ENCODE measurements around the gene HIP1.
"Not testable (repeated sequence)": the region's sequence is repeated elsewhere in the genome, so short reads cannot be mapped to it uniquely, and the experiment has no call there.

Gene HIP1

DNA sequence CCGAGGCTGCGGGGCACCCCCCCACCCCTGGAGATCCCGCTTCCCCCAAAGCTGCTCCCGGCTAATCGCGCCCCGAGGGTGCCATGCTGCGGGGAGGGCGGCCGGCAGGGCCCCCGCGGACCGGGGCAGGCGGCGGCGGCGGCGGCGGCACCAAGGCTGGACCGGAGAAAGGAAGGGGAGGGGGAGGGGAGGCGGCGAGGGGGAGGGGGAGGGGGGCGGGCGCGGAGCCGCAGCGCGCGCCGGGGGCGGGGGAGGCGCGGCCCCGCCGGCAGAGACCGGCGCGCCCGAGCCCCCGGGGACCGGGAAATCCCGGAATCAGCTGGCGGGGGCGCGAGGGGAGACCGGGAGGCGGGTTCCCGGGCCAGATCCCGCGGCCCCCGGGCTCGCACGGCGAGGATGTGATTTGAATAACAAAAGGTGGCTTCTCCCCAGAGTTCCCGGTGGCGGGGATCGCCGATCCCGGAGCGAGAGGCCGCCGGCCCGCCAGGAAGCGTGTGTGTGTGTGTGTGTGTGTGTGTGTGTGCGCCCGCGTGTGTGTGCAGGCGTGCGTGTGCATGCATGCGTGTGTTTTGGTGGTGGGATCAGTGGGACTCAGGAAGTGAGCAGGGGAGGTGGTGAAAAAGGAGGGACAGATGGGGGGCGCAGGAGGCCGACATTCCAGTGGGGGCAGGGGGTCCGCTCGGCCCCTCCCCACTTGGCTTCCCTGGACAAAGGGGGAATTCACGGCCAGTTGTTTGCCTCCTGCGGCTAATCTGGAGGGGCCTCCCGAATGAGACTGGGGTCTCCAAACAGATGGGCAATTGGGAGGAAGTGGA, 99.5 kb downstream of the HIP1 start:
- DNase-seq, result no peak

DNA sequence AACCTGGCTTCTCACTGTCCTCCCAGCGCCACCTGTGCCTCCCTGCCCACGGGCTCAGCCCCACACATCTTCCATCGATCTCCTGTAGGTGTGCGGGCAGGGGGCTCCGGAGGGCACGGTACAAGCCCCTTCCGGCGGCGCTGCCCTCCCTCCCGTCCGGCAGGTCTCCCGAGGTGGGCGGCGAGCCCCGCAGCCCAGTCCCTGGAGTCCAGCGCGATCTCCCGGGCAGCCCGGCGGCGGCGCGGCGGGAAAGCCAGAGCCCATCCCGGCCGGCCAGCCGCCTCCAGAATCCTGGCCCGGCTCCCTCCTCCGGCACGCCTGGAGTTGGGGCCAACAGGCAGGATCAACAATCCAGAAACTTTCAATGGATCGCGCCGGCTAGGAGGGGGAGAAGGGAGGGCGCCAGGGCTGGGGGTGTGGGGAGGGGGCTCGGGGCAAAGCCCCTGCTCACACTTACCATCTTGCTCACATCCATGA, 100.1 kb downstream of the HIP1 start:
- DNase-seq, result no peak

DNA sequence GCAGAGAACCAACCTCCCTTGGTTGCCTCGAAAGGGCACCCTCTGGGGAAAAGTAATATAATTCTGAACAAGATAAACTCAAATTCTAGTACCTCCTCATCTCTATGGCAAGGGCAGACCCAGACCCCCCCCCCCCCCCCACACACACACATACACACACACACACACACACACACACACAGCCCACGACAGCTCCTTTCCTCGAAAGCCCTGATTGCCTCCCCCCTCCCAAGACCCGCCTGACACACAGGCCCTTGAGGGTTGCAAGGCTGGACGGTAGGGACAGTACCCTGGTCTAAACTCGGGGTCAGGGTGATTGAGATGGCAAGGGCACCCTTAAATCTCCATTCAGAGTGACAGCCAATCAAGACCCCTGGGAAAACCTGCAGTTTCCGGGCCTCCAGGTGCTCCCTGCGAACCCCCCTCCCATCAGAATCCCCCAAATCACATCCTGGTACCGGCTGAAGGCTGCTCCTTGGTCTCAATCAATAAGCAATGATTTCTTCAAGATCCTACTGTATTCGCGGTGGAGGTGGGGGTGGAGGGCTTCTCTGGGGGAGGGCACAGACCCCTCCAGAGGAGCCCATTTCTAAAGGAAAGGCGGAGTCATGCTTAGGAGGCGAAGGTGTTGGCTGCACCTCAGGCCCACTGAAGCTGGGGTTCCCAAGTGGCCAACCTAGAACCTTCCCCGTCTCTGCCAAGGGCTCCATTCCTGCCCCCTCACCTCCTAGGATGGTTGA, 100.7 kb downstream of the HIP1 start:
- no peak for DNase-seq

DNA sequence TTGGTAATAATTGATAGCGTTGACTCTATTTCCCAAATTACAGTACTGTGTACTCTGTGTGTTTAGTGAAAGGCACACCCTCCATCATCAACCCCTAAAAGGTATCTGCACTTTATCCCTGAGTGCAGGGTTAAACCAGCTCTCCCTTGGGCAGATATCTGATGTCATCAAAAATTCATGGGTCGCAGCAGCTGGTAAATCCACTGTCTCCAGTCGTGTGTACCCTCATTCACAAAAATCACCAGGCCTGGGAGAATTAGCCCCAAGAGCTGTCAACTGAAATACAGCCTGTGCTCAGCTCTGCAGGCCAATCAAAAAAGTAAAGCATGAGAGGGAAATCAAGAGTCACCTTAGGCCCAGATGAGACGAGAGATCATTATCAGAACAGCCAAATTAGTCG, 103.7 kb downstream of the HIP1 start:
- DNase-seq, result no peak

DNA sequence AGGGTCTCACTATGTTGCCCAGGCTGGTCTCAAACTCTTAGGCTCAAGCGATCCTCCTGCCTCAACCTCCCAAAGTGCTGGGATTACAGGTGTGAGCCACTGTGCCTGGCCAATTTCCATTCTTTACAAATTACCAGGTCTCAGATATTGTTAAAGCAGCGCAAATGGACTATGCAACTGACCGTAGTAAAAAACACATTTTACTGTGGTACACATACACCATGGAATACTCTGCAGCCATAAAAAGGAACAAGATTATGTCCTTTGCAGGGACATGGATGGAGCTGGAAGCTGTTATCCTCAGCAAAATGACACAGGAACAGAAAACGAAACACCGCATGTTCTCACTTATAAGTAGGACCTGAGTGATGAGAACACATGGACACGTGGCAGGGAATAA, 106.2 kb downstream of the HIP1 start:
- DNase-seq, result not testable (repeated sequence)

DNA sequence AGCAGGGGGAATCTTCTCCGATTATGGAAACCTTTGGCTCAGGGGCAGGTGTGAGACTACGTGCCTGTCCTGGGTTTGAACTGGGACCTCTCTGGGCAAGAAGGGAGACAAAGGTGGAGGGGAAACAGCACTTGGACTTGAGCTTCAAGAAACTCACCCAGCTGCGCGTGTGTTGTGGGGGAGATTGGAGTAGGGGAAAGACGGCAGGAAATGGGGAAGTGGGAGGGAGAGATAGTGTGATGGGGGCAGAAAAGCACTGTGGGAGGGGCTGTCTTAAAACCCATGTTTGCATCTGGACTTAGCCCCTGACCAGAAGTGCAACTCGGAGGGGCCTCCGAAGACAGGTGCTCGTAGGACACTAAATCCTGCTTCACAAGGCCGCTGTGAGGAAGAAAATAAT, 107.0 kb downstream of the HIP1 start:
- DNase-seq, result no peak

DNA sequence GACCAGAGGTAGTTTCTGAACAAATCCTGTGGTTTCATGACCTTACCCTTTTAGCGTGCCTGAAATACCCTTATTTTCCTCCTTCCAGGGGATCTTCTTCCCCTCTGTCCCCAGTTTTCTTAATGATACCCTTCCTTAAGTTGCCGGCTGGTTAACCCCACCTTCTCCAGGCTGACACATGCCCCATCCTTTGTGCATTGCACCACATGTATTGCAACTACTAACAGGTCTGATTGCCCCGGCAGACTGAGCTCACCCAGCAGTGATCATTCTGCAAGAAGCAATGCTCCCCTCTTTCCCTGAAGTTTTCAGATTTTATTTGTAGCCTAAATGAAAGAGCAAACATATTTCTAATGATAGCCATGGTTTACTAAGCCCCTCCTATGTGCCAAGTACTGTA, 108.2 kb downstream of the HIP1 start:
- DNase-seq, result no peak

DNA sequence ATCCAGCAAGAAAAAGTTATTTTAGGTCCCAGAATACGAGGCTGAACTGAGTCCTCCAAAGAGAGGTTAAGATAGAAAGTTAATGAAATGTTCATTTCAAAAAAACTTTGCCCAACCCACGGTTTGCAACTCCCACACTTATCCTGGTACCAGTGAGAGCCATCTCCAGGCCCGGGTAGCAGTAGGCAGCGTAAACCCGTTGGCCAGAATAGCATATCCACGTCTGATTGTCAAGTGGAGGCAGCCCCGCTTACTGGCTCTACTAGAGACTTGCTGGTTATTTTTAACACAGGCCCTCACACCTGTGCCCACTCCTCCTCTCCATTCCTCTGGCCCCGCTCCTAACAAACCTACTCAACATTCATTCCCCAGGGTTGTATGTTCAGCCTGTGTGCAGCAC, 109.7 kb downstream of the HIP1 start:
- DNase-seq, result no peak

DNA sequence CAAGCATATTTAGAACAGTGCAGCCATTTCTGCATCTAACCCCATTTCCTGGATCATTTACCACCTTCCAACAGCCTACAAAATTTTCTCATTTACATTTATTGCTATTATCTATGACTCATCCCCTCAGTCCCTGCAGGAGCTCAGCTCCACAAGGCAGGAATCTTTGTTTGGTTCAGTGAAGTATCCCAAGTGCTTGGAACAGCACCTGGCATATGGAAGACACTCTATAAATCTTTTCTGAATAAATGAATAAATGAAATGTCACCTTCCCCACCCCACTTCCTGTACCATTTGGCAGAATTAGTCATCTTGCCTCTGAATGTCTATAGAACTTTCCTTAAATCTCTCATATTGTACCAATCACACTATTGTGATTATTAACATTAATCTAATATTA, 110.7 kb downstream of the HIP1 start:
- DNase-seq, result no peak

DNA sequence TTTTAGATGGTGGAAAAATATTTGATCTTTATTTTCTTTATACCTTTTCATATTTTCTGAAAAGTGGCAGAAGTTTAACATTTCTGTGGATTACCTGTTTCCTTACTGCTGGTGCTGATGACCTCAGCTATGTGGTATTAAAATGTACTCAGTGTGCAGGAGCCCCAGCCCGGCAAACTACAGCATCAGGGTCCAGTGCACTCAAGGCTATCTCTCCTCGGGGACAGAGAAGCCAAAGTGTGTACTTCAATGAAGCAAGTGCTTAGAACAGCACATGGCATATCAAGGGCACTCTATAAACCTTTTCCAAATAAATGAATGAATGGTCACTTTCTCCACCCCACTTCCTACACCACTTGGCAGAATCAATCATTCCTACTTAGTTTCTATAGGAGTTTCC, 111.8 kb downstream of the HIP1 start:
- no peak for DNase-seq

DNA sequence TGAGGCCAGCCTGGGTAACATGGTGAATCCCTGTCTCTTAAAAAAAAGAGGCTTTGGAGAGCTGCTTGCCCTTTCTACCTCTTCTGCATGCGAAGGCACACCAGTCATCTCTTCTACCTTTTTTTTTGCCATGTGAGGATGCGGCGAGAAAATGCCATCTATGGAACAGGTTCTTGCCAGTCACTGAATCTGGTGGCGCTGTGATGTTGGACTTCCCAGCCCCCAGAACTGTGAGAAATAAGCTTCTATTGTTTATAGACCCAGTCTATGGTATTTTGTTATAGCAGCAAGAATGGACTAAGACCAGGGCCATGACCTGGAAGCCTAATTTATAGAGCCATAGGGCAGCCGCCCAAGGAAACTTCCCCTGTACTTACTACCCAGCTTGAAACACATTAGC, 112.9 kb downstream of the HIP1 start:
- DNase-seq, result no peak

DNA sequence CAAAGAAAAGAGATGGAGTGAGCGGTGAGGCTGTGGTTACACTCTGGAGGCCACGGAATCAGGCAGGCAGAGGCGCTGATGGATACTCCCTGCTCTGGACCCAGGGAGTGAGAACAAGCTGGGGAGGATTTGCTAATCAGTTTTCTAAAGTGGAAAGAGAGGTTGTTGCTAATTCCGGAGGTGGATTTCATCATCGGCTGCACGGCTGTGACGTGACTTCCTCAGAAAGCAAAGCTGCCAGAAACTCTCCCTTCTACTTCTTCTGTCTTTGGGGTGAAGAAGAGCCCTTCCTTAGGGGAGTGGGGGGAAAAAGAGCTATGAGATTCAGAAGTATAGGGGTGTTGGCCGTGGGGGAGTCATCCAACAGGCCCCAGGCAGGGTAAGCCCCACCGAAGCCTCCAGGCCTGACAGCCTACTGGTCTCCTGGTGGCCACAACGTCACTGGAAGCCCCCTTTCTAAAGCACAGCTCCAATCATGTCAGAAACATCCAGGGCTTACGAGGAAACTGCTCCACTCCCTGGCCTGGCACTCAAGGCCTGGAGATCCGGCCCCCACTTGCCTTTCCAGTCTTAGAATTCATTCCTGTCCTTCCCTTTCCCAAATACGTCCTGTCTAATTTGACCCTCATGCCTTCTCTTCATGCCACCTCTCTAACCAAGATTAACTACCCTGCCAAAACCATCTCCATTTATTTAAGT, 114.5 kb downstream of the HIP1 start:
- DNase-seq, result peak; percentile 66

DNA sequence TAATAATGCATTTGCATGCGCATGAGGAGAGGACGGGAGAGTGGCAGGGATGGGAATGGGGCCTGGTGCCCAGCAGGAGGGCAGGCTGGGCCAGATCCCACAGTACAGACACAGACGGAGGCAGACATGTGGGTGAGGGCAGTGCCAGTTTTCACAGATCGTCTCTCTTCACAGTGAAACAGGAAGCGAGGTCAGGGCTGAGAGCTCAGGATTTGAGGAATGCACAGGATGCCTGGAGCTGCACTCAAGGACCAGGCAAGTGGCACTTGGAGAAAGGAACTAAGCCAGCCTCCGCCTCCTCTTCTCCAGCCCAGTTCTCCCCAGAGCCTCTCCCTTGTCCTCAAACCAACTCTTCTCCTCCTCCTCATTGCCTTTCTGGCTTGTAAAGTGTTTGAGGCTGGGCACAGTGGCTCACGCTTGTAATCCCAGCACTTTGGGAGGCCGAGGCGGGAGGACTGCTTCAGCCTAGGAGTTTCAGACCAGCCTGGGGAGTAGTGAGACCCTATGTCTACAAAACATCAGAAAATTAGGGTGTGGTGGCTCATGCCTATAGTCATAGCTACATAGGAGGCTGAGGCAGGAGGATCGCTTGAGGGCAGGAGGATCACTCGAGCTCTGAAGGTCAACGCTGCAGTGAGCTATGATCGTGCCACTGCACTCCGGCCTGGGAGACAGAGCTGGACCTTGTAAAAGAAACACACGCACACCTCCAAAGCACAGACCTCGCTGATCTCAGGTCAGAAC, 115.2 kb downstream of the HIP1 start:
- no peak for DNase-seq

DNA sequence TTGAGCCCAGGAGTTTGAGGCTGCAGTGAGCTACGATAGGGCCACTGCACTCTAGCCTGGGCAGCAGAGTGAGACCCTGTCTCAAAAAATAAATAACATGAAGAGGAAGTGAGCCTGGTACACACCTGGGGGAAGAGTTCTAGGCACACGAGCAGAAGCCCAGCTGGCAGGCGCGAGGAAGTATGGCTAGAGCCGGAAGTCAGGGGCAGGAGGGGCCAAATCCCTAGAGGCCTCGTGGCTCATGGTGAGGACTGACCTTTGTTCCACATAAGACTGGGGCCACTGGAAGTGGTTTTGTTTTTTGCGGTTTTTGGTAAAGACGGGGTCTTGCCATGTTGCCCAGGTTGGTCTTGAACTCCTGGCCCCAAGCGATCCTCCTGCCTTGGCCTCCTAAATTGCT, 117.6 kb downstream of the HIP1 start:
- DNase-seq, result no peak

DNA sequence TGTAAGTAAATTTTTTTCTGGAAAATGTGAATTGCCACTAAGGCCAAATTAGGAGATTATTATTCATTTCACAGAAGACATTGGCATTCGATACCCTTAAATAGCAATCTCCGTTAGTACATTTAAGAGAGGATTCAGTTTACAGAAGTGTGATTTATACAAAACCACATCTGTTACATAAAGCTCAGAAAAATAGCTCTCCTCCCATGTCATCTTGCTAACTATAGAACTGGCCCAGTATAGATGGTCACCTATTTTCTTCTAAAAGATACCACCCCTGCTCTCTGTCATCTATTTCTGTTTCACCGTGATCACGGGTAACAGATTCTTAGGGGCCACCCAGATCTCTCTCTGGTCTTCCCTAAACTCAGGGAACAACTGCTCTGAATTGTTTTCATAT, 119.1 kb downstream of the HIP1 start:
- DNase-seq, result no peak

DNA sequence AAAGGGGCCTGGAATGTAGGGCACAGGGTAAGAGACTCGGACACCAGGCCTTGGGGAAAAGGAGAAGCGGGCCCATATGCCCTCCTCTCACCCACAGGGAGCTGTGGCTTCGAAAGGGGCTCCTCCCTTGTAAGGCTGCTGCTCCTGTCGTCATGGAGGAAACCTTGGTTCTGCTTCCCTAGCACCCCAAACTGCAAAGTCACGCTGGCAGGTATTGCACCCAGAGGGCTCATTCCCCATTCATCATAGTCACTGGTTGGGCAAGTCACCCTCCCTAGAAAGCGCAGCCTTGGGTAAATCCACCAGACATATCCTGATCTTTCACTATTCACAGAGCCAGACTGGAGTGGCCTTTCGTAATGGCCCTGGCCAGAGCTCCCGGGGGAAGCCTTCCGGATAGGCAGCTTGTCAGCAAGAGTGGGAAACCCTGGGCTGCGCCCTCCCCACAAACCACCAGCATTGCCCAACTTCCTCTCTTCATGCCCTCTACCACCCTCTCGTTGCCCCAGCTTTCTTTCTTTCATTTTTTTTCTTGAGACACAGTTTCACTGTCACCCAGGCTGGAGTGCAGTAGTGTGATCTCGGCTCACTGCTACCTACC, 121.0 kb downstream of the HIP1 start:
- peak; percentile 99 for DNase-seq

DNA sequence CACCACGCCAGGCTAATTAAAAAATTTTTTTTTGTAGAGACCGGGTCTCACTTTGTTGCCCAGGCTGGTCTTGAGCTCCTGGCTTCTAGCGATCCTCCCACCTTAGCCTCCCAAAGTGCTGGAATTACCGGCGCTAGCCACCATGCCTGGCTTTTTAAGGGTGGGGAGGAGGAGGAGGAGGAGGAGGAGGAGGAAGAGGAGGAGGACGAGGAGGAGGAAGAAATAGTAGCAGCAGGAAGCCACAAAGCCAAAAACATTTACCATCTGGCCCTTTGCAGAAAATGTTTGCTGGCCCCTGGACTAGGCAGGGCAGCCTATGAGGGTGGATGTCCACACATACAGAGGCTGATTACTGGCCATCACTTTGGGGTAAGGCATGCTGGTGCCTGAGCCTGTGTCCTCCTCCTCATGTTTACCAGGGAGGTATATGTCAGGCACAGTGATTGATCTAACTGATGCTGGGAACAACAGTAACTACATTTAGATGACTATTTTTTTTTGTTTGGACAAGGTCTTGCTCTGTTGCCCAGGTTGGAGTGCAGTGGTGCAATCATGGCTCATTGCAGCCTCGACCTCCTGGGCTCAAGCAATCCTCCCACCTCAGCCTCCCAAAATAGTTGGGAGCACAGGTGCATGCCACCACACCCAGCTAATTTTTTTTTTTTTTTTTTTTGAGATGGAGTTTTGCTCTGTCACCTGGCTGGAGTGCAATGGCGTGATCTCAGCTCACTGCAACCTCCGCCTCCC, 122.1 kb downstream of the HIP1 start:
- no peak for DNase-seq

DNA sequence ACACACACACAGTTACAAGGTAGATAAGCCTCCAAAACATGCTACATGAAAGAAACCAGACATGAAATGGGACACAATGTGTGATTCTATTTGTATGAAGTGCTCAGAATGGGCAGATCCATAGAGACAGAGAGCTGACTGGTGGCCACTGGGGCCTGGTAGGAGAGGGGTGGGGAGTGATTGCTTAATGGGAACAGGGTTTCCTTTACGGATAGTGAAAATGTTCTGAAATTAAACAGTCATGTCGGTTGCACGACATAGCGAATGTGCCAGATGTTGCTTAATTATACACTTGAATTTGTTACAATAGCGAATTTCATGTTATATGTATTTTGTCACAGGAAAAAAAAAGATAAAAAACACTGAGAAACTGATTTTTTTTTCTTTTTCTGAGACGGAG, 124.3 kb downstream of the HIP1 start:
- no peak for DNase-seq

DNA sequence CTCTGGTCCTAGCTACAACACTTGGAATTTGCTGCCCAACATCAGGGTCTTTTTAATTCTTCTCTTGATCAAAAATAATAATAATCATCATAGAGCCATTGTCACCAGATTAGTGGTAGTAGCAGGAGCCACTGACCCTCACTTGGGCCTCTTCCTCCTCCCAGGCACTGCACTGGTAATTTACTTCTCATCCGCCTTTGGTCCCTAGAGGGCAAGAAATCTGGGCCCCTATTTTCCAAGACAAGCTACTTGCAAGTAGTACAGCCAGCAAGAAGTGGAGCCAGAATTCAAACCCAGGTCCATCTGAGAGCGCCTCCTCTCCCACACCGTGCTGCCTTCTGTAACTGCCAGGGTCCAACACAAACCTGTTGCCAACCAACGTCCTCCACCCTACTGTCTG, 125.4 kb downstream of the HIP1 start:
- DNase-seq, result no peak

DNA sequence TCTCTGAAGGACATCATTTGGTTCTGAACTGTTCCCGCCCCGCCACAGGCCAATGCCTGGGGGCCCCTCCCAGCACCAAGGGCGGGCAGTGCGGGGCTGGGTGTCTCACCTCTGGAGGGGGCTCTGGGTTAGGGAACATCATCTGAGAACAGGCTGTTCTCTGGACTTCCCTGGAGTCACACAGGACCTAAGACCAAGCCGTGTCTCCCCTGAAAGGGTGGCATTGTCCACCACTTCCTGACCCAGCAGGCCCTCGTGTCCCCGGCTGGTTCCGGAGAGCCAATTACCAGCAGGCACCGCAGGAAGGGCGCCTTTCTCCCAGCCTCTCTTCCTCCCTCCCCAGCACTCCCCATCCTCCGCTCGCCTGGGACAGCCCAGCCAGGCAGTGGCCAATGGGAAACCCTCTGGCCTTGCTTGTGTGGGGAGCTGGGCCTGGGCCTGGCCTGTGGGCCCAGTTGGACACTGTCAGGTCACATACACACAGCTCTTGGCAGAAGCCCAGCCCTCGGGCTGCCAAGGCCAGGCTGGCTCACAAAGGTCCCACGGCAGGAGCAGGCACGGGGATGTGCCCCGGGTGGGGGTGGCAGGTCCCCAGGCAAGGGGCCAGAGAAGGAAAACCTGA, 127.1 kb downstream of the HIP1 start:
- no peak for DNase-seq

DNA sequence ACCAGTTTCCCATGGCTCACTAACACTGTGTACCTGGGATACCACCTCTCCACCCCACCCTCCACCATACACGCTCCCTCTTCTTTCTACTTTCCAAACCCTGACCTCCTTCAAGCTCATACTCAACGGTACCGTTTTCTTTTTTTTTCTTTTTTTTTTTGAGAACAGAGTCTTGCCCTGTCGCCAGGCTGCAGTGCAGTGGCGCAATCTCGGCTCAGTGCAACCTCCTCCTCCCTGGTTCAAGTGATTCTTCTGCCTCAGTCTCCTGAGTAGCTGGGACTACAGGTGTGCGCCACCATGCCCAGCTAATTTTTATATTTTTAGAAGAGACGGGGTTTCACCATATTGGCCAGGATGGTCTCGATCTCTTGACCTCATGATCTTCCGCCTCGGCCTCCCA, 129.3 kb downstream of the HIP1 start:
- not testable (repeated sequence) for DNase-seq
